LoVo (cell line): ENCODE results near the gene HDAC1.

ENCODE experiments used
- DNase-seq: peaks from one replicate; pipeline ENCODE4 v3.0.0-alpha.2; 2016; ENCODE audit warnings: low spot score

The HDAC1 gene

GRCh38 chr1:32373996-32374592, 82.2 kb downstream of the HDAC1 start:
- no peak for DNase-seq

- DNase-seq, result no peak
Observed at GRCh38 chr1:32376199-32376598, 84.3 kb downstream of the HDAC1 start.

GRCh38 chr1:32377541-32378220, 85.8 kb downstream of the HDAC1 start:
- DNase-seq, result no peak

GRCh38 chr1:32380057-32380456, 88.2 kb downstream of the HDAC1 start:
- DNase-seq, result no peak
